ENCODE measurements around the gene FOLH1. TPM values are rescaled to one million over a fixed set of nuclear protein-coding genes. Genes with fewer than 3 reads are reported as not detected.

FOLH1 gene
- not detected in 5 replicates for total RNA-seq (2022; extraction: Qiagen RNA extraction)

DNA sequence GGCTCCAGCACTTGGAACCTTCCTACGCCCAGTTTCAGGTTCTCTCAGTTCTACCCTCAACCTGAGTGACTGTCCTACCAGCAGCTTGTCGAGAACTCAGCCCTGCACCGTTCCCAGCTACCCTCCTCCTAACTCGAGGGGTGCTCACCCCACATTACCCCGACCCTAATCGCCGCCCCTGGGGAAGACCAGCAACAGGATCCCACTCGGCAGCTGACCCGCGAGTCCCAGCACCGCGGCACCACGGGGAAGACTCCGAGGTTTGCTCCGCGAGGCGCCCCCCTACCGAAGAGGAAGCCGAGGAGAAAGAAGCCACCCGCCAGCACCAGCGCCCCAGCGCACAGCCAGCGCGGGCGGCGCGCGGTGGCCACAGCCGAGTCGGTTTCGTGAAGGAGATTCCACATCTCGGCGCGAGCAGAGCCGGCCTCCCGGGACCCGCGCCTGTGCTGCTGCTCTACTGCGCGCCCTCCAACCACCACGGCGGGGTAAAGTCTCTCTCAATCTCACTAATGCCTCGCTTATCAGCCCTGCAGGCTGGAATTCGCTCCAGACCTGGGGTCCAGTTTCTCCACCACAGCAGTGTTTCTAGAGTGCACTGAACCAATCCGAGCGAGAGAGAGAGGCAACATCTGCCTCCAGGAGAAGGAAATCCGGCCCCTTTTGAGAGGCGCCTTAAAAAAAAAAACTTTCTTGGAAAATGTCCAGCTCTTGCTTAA is at the start of gene FOLH1:
TSS of gene FOLH1 (minus strand) at position 597 of the 716 bp plus-strand sequence. CDS start at position 404, 193 bp downstream.

Other genes with a start within 250 kb of the FOLH1 start
- not detected in 5 replicates for gene TRIM51G, start 224.7 kb downstream of the FOLH1 start, total RNA-seq (2022; extraction: Qiagen RNA extraction)
- gene TRIM49B, start 179.8 kb downstream of the FOLH1 start, total RNA-seq (2022; extraction: Qiagen RNA extraction) = 0.06 TPM in 3 of 5 replicates, not detected in the others
- gene TRIM64C, start 149.5 kb downstream of the FOLH1 start, total RNA-seq (2022; extraction: Qiagen RNA extraction) = not detected in 5 replicates